ENCODE data around the gene AGK. TPM values are rescaled to one million over a fixed set of nuclear protein-coding genes. Genes with fewer than 3 reads are reported as not detected.

Gene AGK
- total RNA-seq, 1 experiment from 2014 or later = 32.2 TPM

GRCh38 chr7:141551094-141551781 lies at the start of gene AGK (continued):
- peak; percentile 93 for TF ChIP-seq MAX (CRISPR knock-in tag; IDR thresholded peaks at IDR 0.05)
- no peak for TF ChIP-seq ZNF138 (CRISPR knock-in tag; conservative IDR thresholded peaks at IDR 0.05)
- TF ChIP-seq SMAD3 (CRISPR knock-in tag; IDR thresholded peaks at IDR 0.05; ENCODE audit: borderline replicate concordance) = no peak
- TF ChIP-seq PREB (CRISPR knock-in tag; IDR thresholded peaks at IDR 0.05; ENCODE audit: borderline replicate concordance) = peak; percentile 70; the same call in 1 of the 2 replicates
- TF ChIP-seq IRF2 (CRISPR knock-in tag; IDR thresholded peaks at IDR 0.05; ENCODE audit: borderline replicate concordance, low read depth) = no peak
- peak; percentile 90 for TF ChIP-seq FOXK1 (CRISPR knock-in tag; IDR thresholded peaks at IDR 0.05)
- TF ChIP-seq, protein P1, sequence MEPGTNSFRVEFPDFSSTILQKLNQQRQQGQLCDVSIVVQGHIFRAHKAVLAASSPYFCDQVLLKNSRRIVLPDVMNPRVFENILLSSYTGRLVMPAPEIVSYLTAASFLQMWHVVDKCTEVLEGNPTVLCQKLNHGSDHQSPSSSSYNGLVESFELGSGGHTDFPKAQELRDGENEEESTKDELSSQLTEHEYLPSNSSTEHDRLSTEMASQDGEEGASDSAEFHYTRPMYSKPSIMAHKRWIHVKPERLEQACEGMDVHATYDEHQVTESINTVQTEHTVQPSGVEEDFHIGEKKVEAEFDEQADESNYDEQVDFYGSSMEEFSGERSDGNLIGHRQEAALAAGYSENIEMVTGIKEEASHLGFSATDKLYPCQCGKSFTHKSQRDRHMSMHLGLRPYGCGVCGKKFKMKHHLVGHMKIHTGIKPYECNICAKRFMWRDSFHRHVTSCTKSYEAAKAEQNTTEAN (CRISPR knock-in tag; IDR thresholded peaks at IDR 0.05) = 0 out of 2 replicates have a peak, but pooled peaks have one; percentile 80
- peak; percentile 90 for TF ChIP-seq RELA (CRISPR knock-in tag; IDR thresholded peaks at IDR 0.05; ENCODE audit: borderline replicate concordance)
- TF ChIP-seq CREM (CRISPR knock-in tag; IDR thresholded peaks at IDR 0.05) = peak; percentile 87
- TF ChIP-seq, protein P2, sequence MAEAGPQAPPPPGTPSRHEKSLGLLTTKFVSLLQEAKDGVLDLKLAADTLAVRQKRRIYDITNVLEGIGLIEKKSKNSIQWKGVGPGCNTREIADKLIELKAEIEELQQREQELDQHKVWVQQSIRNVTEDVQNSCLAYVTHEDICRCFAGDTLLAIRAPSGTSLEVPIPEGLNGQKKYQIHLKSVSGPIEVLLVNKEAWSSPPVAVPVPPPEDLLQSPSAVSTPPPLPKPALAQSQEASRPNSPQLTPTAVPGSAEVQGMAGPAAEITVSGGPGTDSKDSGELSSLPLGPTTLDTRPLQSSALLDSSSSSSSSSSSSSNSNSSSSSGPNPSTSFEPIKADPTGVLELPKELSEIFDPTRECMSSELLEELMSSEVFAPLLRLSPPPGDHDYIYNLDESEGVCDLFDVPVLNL (CRISPR knock-in tag; IDR thresholded peaks at IDR 0.05; ENCODE audit: borderline replicate concordance, low read depth) = peak; percentile 72; the same call in 1 of the 2 replicates
- TF ChIP-seq ZNF281 (CRISPR knock-in tag; IDR thresholded peaks at IDR 0.05) = no peak
- TF ChIP-seq TEAD4 (CRISPR knock-in tag; IDR thresholded peaks at IDR 0.05) = 0 out of 2 replicates have a peak, but pooled peaks have one; percentile 65
- TF ChIP-seq USF1 (CRISPR knock-in tag; IDR thresholded peaks at IDR 0.05) = peak; percentile 69
- no peak for TF ChIP-seq SOX15 (CRISPR knock-in tag; IDR thresholded peaks at IDR 0.05)
- no peak for TF ChIP-seq NFATC4 (CRISPR knock-in tag; IDR thresholded peaks at IDR 0.05)
- TF ChIP-seq ZNF671 (CRISPR knock-in tag; IDR thresholded peaks at IDR 0.05) = no peak
- no peak for TF ChIP-seq FOXJ3 (CRISPR knock-in tag; IDR thresholded peaks at IDR 0.05; ENCODE audit: borderline replicate concordance)
- TF ChIP-seq EMX1 (CRISPR knock-in tag; IDR thresholded peaks at IDR 0.05) = no peak
- no peak for TF ChIP-seq ZNF416 (CRISPR knock-in tag; IDR thresholded peaks at IDR 0.05)
- TF ChIP-seq ZSCAN18 (CRISPR knock-in tag; IDR thresholded peaks at IDR 0.05) = no peak
- TF ChIP-seq FOXP4 (CRISPR knock-in tag; IDR thresholded peaks at IDR 0.05) = peak; percentile 76
- TF ChIP-seq, protein P3, sequence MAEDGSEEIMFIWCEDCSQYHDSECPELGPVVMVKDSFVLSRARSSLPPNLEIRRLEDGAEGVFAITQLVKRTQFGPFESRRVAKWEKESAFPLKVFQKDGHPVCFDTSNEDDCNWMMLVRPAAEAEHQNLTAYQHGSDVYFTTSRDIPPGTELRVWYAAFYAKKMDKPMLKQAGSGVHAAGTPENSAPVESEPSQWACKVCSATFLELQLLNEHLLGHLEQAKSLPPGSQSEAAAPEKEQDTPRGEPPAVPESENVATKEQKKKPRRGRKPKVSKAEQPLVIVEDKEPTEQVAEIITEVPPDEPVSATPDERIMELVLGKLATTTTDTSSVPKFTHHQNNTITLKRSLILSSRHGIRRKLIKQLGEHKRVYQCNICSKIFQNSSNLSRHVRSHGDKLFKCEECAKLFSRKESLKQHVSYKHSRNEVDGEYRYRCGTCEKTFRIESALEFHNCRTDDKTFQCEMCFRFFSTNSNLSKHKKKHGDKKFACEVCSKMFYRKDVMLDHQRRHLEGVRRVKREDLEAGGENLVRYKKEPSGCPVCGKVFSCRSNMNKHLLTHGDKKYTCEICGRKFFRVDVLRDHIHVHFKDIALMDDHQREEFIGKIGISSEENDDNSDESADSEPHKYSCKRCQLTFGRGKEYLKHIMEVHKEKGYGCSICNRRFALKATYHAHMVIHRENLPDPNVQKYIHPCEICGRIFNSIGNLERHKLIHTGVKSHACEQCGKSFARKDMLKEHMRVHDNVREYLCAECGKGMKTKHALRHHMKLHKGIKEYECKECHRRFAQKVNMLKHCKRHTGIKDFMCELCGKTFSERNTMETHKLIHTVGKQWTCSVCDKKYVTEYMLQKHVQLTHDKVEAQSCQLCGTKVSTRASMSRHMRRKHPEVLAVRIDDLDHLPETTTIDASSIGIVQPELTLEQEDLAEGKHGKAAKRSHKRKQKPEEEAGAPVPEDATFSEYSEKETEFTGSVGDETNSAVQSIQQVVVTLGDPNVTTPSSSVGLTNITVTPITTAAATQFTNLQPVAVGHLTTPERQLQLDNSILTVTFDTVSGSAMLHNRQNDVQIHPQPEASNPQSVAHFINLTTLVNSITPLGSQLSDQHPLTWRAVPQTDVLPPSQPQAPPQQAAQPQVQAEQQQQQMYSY (CRISPR knock-in tag; IDR thresholded peaks at IDR 0.05) = 0 out of 2 replicates have a peak, but pooled peaks have one; percentile 12
- peak; percentile 87 for TF ChIP-seq TCF7 (CRISPR knock-in tag; IDR thresholded peaks at IDR 0.05; ENCODE audit: low read depth)
- no peak for TF ChIP-seq GRHL2 (CRISPR knock-in tag; IDR thresholded peaks at IDR 0.05; ENCODE audit: insufficient replicate concordance, severe bottlenecking)
